Measurements from ENCODE around the gene SNX25.
A peak's percentile ranks its signal among the peaks of the same experiment; 100 is the strongest.
"Not testable (repeated sequence)": the region's sequence is repeated elsewhere in the genome, so short reads cannot be mapped to it uniquely, and the experiment has no call there.

The SNX25 gene

GRCh38 chr4:185357733-185358440 is 148.5 kb downstream of the SNX25 start:
- no peak for TF ChIP-seq POU2F2 (IDR thresholded peaks at IDR 0.05; ENCODE audit: low read depth, low read length)
- TF ChIP-seq POLR2A (IDR thresholded peaks at IDR 0.05; ENCODE audit: low read depth, low read length), result no peak
- TF ChIP-seq TAF1 (IDR thresholded peaks at IDR 0.05; ENCODE audit: low read depth, low read length), result no peak
- TF ChIP-seq PAX5 (IDR thresholded peaks at IDR 0.05; ENCODE audit: insufficient read depth, low read length, severe bottlenecking), result no peak
- no peak for TF ChIP-seq POLR2AphosphoS5 (IDR thresholded peaks at IDR 0.05; ENCODE audit: low read depth, low read length)
- no peak for TF ChIP-seq SPI1 (IDR thresholded peaks at IDR 0.05; ENCODE audit: low read depth, low read length)
- DNase-seq (ENCODE audit: insufficient read length, low spot score), result no peak
- no peak for FAIRE-seq

DNA sequence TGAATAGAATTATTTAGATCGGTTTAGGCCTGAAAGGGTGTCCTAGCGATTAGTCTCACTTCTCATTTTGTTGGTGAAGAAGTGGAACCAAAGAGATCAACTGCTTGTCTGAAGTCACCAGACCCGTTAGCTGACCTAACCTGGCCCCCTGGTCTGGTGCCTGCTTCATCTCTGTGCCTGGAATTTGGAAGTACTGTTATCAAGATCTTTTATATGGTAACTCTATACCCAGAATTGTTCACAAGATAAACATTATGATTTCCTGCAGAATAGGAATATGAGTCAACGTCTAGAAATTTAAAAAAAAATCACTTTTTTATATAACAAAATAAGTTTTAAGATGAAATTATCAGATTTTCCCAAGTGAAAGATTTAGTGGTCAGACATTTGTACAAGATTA is 149.1 kb downstream of the SNX25 start:
- peak; percentile 88 for FAIRE-seq
- TF ChIP-seq SPI1 (IDR thresholded peaks at IDR 0.05; ENCODE audit: low read depth, low read length), result peak; percentile 92
- TF ChIP-seq POLR2AphosphoS5 (IDR thresholded peaks at IDR 0.05; ENCODE audit: low read depth, low read length), result no peak
- no peak for DNase-seq (ENCODE audit: insufficient read length, low spot score)

DNA sequence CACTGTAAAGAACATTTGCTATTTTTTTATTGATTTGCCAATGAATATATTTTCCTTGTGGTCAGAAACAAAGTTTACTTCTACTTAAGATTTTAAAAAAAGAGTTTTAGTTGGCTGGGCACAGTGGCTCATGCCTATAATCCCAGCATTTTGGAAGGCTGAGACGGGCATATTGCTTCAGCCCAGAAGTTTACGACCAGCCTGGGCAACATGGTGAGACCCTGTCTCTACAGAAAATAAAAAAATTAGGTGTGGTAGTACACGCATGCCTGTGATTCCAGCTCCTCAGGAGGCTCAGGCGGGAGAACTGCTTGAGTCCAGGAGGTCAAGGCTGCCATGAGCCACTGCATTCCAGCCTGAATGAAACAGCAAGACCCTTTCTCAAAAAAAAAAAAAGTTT is 149.6 kb downstream of the SNX25 start:
- FAIRE-seq, result no peak
- DNase-seq (ENCODE audit: insufficient read length, low spot score), result no peak
- TF ChIP-seq SPI1 (IDR thresholded peaks at IDR 0.05; ENCODE audit: low read depth, low read length) (no peak), POLR2AphosphoS5 (IDR thresholded peaks at IDR 0.05; ENCODE audit: low read depth, low read length) (no peak), PAX5 (IDR thresholded peaks at IDR 0.05; ENCODE audit: insufficient read depth, low read length, severe bottlenecking) (no peak), TAF1 (IDR thresholded peaks at IDR 0.05; ENCODE audit: low read depth, low read length) (no peak), POLR2A (IDR thresholded peaks at IDR 0.05; ENCODE audit: low read depth, low read length) (no peak), POU2F2 (IDR thresholded peaks at IDR 0.05; ENCODE audit: low read depth, low read length) (no peak)

GRCh38 chr4:185359767-185360446 is 150.5 kb downstream of the SNX25 start:
- TF ChIP-seq POLR2A (IDR thresholded peaks at IDR 0.05; ENCODE audit: low read depth, low read length), result 0 out of 2 replicates have a peak, but pooled peaks have one; percentile 16
- no peak for TF ChIP-seq TAF1 (IDR thresholded peaks at IDR 0.05; ENCODE audit: low read depth, low read length)
- DNase-seq (ENCODE audit: insufficient read length, low spot score), result no peak
- peak; percentile 76 for FAIRE-seq

- FAIRE-seq, result no peak
- no peak for TF ChIP-seq POLR2A (IDR thresholded peaks at IDR 0.05; ENCODE audit: low read depth, low read length)
- TF ChIP-seq TAF1 (IDR thresholded peaks at IDR 0.05; ENCODE audit: low read depth, low read length), result no peak
- TF ChIP-seq POLR2AphosphoS5 (IDR thresholded peaks at IDR 0.05; ENCODE audit: low read depth, low read length), result no peak
- no peak for TF ChIP-seq SPI1 (IDR thresholded peaks at IDR 0.05; ENCODE audit: low read depth, low read length)
Measured at GRCh38 chr4:185361872-185362271, 152.5 kb downstream of the SNX25 start.

DNA sequence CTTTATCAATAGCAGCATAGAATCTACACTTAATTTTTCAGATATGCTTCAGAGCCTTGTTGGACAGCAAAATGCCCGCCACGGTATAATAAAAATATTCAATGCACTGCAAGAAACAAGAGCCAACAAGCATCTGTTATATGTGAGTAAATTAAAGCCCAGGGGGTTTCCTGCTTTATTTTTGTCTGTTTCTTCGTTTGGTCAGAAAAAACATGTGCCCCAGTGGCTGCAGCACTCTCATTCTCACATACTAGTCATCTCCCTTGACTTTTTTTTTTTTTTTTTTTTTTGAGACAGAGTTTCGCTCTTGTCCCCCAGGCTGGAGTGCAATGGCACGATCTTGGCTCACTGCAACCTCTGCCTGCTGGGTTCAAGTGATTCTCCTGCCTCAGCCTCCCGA is 153.2 kb downstream of the SNX25 start:
- DNase-seq (ENCODE audit: insufficient read length, low spot score); FAIRE-seq: not testable (repeated sequence)

More at GRCh38 chr4:185361872-185362271, 152.5 kb downstream of the SNX25 start:
- DNase-seq (ENCODE audit: insufficient read length, low spot score), result no peak

DNA sequence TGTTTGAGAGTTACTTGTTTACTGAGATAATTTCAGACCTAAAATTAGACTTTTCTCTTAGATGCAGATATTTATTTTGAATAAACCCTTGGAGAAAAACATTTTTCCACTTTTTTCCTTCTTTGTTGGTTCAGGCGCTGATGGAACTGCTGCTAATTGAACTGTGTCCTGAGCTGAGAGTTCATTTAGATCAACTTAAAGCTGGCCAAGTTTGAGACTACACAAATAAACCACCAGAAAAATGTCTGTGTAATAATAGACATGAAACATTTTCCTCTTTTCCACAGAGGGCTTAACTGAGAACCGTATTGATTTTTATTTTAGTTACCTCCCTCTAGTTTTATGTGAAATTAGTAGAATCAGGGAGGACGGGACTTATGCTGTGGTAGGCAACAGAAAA is 153.9 kb downstream of the SNX25 start:
- FAIRE-seq, result no peak
- TF ChIP-seq SPI1 (IDR thresholded peaks at IDR 0.05; ENCODE audit: low read depth, low read length) (no peak), POLR2A (IDR thresholded peaks at IDR 0.05; ENCODE audit: low read depth, low read length) (no peak), POU2F2 (IDR thresholded peaks at IDR 0.05; ENCODE audit: low read depth, low read length) (no peak), PAX5 (IDR thresholded peaks at IDR 0.05; ENCODE audit: insufficient read depth, low read length, severe bottlenecking) (no peak), POLR2AphosphoS5 (IDR thresholded peaks at IDR 0.05; ENCODE audit: low read depth, low read length) (no peak), TAF1 (IDR thresholded peaks at IDR 0.05; ENCODE audit: low read depth, low read length) (no peak)
- DNase-seq (ENCODE audit: insufficient read length, low spot score), result no peak

- no peak for FAIRE-seq
- TF ChIP-seq SPI1 (IDR thresholded peaks at IDR 0.05; ENCODE audit: low read depth, low read length) (no peak), TAF1 (IDR thresholded peaks at IDR 0.05; ENCODE audit: low read depth, low read length) (no peak), PAX5 (IDR thresholded peaks at IDR 0.05; ENCODE audit: insufficient read depth, low read length, severe bottlenecking) (no peak), POLR2AphosphoS5 (IDR thresholded peaks at IDR 0.05; ENCODE audit: low read depth, low read length) (no peak), POU2F2 (IDR thresholded peaks at IDR 0.05; ENCODE audit: low read depth, low read length) (no peak), POLR2A (IDR thresholded peaks at IDR 0.05; ENCODE audit: low read depth, low read length) (no peak)
- no peak for DNase-seq (ENCODE audit: insufficient read length, low spot score)
Measured at GRCh38 chr4:185364886-185365285, 155.5 kb downstream of the SNX25 start.

DNA sequence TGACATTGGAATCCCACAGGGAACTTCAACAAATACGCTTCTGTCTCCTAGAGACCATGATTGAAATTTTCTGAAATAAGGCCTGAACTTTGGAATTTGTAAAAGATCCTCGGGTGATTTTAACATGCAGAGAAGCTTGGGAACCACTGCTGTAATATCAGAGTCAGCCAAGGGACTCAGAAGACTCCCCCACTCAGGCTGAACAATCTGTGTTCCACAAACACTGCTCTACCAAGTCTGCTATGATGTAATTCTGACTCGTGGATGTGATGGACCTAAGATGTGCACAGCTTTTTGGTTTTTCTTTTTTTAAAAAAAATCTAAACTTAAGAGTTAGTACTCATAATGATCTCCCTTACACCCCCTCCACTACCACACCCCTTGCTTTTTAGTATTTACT is 160.3 kb downstream of the SNX25 start:
- DNase-seq (ENCODE audit: insufficient read length, low spot score) (no peak), FAIRE-seq (no peak)
- TF ChIP-seq TAF1 (IDR thresholded peaks at IDR 0.05; ENCODE audit: low read depth, low read length), result no peak
- TF ChIP-seq SPI1 (IDR thresholded peaks at IDR 0.05; ENCODE audit: low read depth, low read length), result no peak
- TF ChIP-seq POLR2A (IDR thresholded peaks at IDR 0.05; ENCODE audit: low read depth, low read length), result no peak
- no peak for TF ChIP-seq PAX5 (IDR thresholded peaks at IDR 0.05; ENCODE audit: insufficient read depth, low read length, severe bottlenecking)
- TF ChIP-seq POU2F2 (IDR thresholded peaks at IDR 0.05; ENCODE audit: low read depth, low read length), result no peak
- no peak for TF ChIP-seq POLR2AphosphoS5 (IDR thresholded peaks at IDR 0.05; ENCODE audit: low read depth, low read length)

DNA sequence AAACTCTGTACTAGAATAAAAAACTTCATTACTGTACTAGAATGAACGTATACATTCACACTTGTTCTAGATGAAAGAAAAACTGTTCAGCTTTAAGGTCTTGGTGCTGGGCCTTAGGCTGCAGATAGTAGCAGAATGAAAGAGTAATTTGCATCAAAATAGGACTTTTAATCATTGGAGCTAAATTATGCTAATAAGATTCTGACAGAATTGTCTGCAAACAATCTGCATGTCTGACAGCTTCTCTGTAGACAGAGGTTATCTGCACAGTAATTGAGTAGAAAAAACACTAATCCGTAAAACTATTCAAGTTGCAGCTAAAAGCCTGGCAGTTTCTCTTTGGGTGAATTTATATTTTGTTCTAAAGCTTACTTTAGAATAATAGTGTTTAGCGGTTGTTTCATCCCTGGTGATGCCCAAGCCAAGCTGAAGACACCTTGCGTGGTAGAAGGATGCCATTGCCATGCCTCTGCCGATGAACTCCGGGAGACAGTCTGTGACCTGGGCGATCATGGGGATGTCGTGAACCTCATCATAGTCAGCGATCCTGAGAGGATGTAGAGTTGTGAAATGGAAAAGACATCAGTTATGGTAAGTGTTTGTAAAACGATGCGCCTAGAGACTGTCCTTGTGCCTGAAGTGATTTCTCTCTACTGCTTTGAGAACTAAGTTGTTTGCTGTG is 161.0 kb downstream of the SNX25 start:
- FAIRE-seq (no peak), DNase-seq (ENCODE audit: insufficient read length, low spot score) (no peak)
- TF ChIP-seq TAF1 (IDR thresholded peaks at IDR 0.05; ENCODE audit: low read depth, low read length) (no peak), POLR2A (IDR thresholded peaks at IDR 0.05; ENCODE audit: low read depth, low read length) (0 out of 2 replicates have a peak, but pooled peaks have one; percentile 33)
